H9 (cell line): Measurements from ENCODE around the gene SLC45A1. TPM values are rescaled to one million over a fixed set of nuclear protein-coding genes. Genes with fewer than 3 reads are reported as not detected.

Experiments
- DNase-seq: peaks from one replicate; pipeline ENCODE4 v3.0.0-alpha.2; 2017
- H2AFZ ChIP-seq: one replicate; pipeline ENCODE4 v1.6.1; 2013; ENCODE audit warnings: mild to moderate bottlenecking, low read length, control low read depth, moderate library complexity
- H2AK5ac ChIP-seq: 2 replicates; pipeline ENCODE4 v1.6.1; 2013; ENCODE audit warnings: low read length, control low read depth, mixed read lengths; ENCODE audit not compliant: insufficient read length
- H2BK120ac ChIP-seq: one replicate; pipeline ENCODE4 v1.6.1; 2013; ENCODE audit warnings: low read depth, mild to moderate bottlenecking, low read length, control low read depth, inconsistent platforms; ENCODE audit not compliant: poor library complexity, severe bottlenecking
- H2BK12ac ChIP-seq: 2 replicates; pipeline ENCODE4 v1.6.1; 2013; ENCODE audit warnings: low read length, control low read depth, mixed read lengths, low read depth; ENCODE audit not compliant: insufficient read length
- H2BK15ac ChIP-seq: 2 replicates; pipeline ENCODE4 v1.6.1; 2013; ENCODE audit warnings: low read depth, low read length, control low read depth
- H2BK20ac ChIP-seq: one replicate; pipeline ENCODE4 v1.6.1; 2013; ENCODE audit warnings: low read depth, mild to moderate bottlenecking, low read length, control low read depth, inconsistent platforms; ENCODE audit not compliant: poor library complexity, severe bottlenecking
- H2BK5ac ChIP-seq: 2 replicates; pipeline ENCODE4 v1.6.1; 2013; ENCODE audit warnings: low read length, control low read depth, mixed read lengths; ENCODE audit not compliant: insufficient read length
- H3K14ac ChIP-seq: 2 replicates; pipeline ENCODE4 v1.6.1; 2013; ENCODE audit warnings: low read length, control low read depth; ENCODE audit not compliant: insufficient read depth
- H3K18ac ChIP-seq: 2 replicates; pipeline ENCODE4 v1.6.1; 2013; ENCODE audit warnings: low read depth, mild to moderate bottlenecking, mixed read lengths, low read length, control low read depth; ENCODE audit not compliant: insufficient read length
- H3K23ac ChIP-seq: 2 replicates; pipeline ENCODE4 v1.6.1; 2013; ENCODE audit warnings: low read length, control low read depth, mixed read lengths, low read depth; ENCODE audit not compliant: insufficient read length
- H3K23me2 ChIP-seq: 2 replicates; pipeline ENCODE4 v1.6.1; 2013; ENCODE audit warnings: low read depth, mild to moderate bottlenecking, mixed read lengths, low read length, control low read depth; ENCODE audit not compliant: insufficient read length, poor library complexity, severe bottlenecking
- H3K27ac ChIP-seq: 2 replicates; pipeline ENCODE4 v1.5.1; 2013; ENCODE audit warnings: low read length, control low read depth, mixed read lengths, low read depth; ENCODE audit not compliant: insufficient read length
- H3K27me3 ChIP-seq: 2 replicates; pipeline ENCODE4 v1.6.1; 2013; ENCODE audit warnings: low read length, control low read depth, inconsistent platforms; ENCODE audit not compliant: insufficient read depth
- H3K4ac ChIP-seq: 2 replicates; pipeline ENCODE4 v1.6.1; 2013; ENCODE audit warnings: low read depth, mild to moderate bottlenecking, control low read depth, inconsistent platforms, low read length, moderate library complexity
- H3K4me1 ChIP-seq: 2 replicates; pipeline ENCODE4 v1.6.1; 2013; ENCODE audit warnings: low read length, control low read depth, inconsistent platforms; ENCODE audit not compliant: insufficient read depth
- H3K4me2 ChIP-seq: 2 replicates; pipeline ENCODE4 v1.6.1; 2013; ENCODE audit warnings: low read length, control low read depth, mixed read lengths; ENCODE audit not compliant: insufficient read length, insufficient read depth
- H3K56ac ChIP-seq: 2 replicates; pipeline ENCODE4 v1.6.1; 2013; ENCODE audit warnings: low read depth, mild to moderate bottlenecking, mixed read lengths, low read length, control low read depth; ENCODE audit not compliant: insufficient read length
- H3K79me1 ChIP-seq: 2 replicates; pipeline ENCODE4 v1.6.1; 2013; ENCODE audit warnings: low read depth, mild to moderate bottlenecking, moderate library complexity, low read length, control low read depth, inconsistent platforms; ENCODE audit not compliant: insufficient read depth, poor library complexity, severe bottlenecking
- H3K79me2 ChIP-seq: 2 replicates; pipeline ENCODE4 v1.6.1; 2013; ENCODE audit warnings: low read length, control low read depth, inconsistent platforms; ENCODE audit not compliant: insufficient read depth
- H3K9ac ChIP-seq: 2 replicates; pipeline ENCODE4 v1.6.1; 2013; ENCODE audit warnings: low read length, control low read depth, mixed read lengths; ENCODE audit not compliant: insufficient read length; ENCODE audit errors: extremely low read depth
- H3K9me3 ChIP-seq: one replicate; pipeline ENCODE4 v1.6.1; 2013; ENCODE audit warnings: low read depth, low read length, inconsistent platforms; ENCODE audit not compliant: control insufficient read depth
- H3T11ph ChIP-seq: one replicate; pipeline ENCODE4 v1.6.1; 2013; ENCODE audit warnings: mild to moderate bottlenecking, low read length, control low read depth, inconsistent platforms
- H4K20me1 ChIP-seq: one replicate; pipeline ENCODE4 v1.6.1; 2013; ENCODE audit not compliant: control insufficient read depth, insufficient read length, insufficient read depth
- H4K5ac ChIP-seq: 2 replicates; pipeline ENCODE4 v1.6.1; 2013; ENCODE audit warnings: low read depth, mild to moderate bottlenecking, mixed read lengths, low read length, control low read depth; ENCODE audit not compliant: insufficient read length
- H4K8ac ChIP-seq: replicated peaks from 2 replicates; pipeline ENCODE4 v1.6.1; 2013; ENCODE audit warnings: low read length, control low read depth, mixed read lengths, low read depth; ENCODE audit not compliant: insufficient read length
- H4K91ac ChIP-seq: 2 replicates; pipeline ENCODE4 v1.6.1; 2013; ENCODE audit warnings: low read depth, mild to moderate bottlenecking, moderate library complexity, mixed read lengths, low read length, control low read depth; ENCODE audit not compliant: insufficient read length
- H3K27ac Mint-ChIP-seq, 3 experiments: 2 replicates in 2 of 3; 3 replicates in 1 of 3; pipeline ENCODE4 v1.8.0; 2020 to 2021; ENCODE audit warnings: mixed read lengths in 3 of 3, mild to moderate bottlenecking in 1 of 3, moderate library complexity in 1 of 3
- H3K27me3 Mint-ChIP-seq: 2 replicates; pipeline ENCODE4 v1.8.0; 2021; ENCODE audit warnings: low read depth, mild to moderate bottlenecking, moderate library complexity, mixed read lengths
- H3K36me3 Mint-ChIP-seq, 3 experiments: 2 replicates in 2 of 3; 3 replicates in 1 of 3; pipeline ENCODE4 v1.8.0; 2020 to 2021; ENCODE audit warnings: low read depth in 3 of 3, mixed read lengths in 3 of 3; ENCODE audit not compliant: insufficient read depth in 1 of 3
- H3K4me1 Mint-ChIP-seq, 2 experiments: 2 replicates each; pipeline ENCODE4 v1.8.0; 2020; ENCODE audit warnings: mixed read lengths in 2 of 2
- H3K4me3 Mint-ChIP-seq, 2 experiments: 2 replicates in 1 of 2; 3 replicates in 1 of 2; pipeline ENCODE4 v1.8.0; 2020 to 2021; ENCODE audit warnings: mild to moderate bottlenecking in 2 of 2, mixed read lengths in 2 of 2, moderate library complexity in 1 of 2
- H3K9me3 Mint-ChIP-seq, 2 experiments: 2 replicates in 1 of 2; 3 replicates in 1 of 2; pipeline ENCODE4 v1.8.0; 2020; ENCODE audit warnings: mild to moderate bottlenecking in 2 of 2, mixed read lengths in 2 of 2, moderate library complexity in 1 of 2
- CTCF ChIP-seq: fragments of 200-600 bp; sonication (generic); conservative IDR thresholded peaks from 3 replicates; pipeline ENCODE4 v1.8.0; 2021; ENCODE audit warnings: antibody characterized with exemption, mild to moderate bottlenecking
- WGBS: extraction: QIAGEN DNeasy Blood & Tissue Kit; methylation state at CpG from one replicate; pipeline ENCODE4 v1.1.7; 2013; ENCODE audit warnings: missing lambda C conversion rate, low lambda C conversion rate, mixed read lengths; ENCODE audit not compliant: insufficient read length; ENCODE audit errors: extremely low coverage; 5-methylcytosine and 5-hydroxymethylcytosine counted together
- total RNA-seq: library from RNA; stranded (reverse); gene quantifications from 2 replicates; pipeline ENCODE4 v1.2.1, GENCODE V29; 2021

Gene SLC45A1
- total RNA-seq, 1 experiment from 2014 or later: 0.63 TPM

GRCh38 chr1:8315573-8316475 is 2.1 kb upstream of the SLC45A1 start:
- Histone ChIP-seq H2AFZ (no peak overlapping the region), H4K20me1 (no peaks in the 10 kb centered on the region), H2BK15ac (no peak overlapping the region), H3K27me3 (no peaks in the 10 kb centered on the region), H3K23me2 (peaks cover 10% of the 10 kb centered on the region), H3K14ac (no peak overlapping the region; the same call in 1 of the 2 replicates), H3K4me2 (no peak overlapping the region), H4K5ac (no peak overlapping the region), H3K79me2 (no peaks in the 10 kb centered on the region), H3K4me1 (peaks cover 4% of the 10 kb centered on the region; the same call in 1 of the 2 replicates), H3K56ac (no peak overlapping the region), H3K4ac (no peak overlapping the region), H3K18ac (no peak overlapping the region), H2BK12ac (no peak overlapping the region), H2BK120ac (no peak overlapping the region), H3K9ac (no peak overlapping the region), H4K91ac (no peak overlapping the region), H2BK5ac (no peak overlapping the region), H2AK5ac (no peak overlapping the region), H3K27ac (no peak overlapping the region), H3T11ph (no peak overlapping the region), H3K9me3 (no peaks in the 10 kb centered on the region), H3K79me1 (no peaks in the 10 kb centered on the region), H3K23ac (no peak overlapping the region), H4K8ac (no peak overlapping the region), H2BK20ac (no peak overlapping the region)
- Mint-ChIP-seq H3K9me3 (peaks cover 0 to 7% of the 10 kb centered on the region in 2 experiments; a peak in 3 of 5 replicates), H3K27me3 (peaks cover 47% of the 10 kb centered on the region), H3K4me1 (peaks cover 26 to 35% of the 10 kb centered on the region in 2 experiments), H3K4me3 (no peak overlapping the region; a peak in 2 of 5 replicates), H3K27ac (no peak overlapping the region), H3K36me3 (peaks cover 2 to 8% (median 5%) of the 10 kb centered on the region in 3 experiments; a peak in 4 of 7 replicates)
- peak; percentile 61 for DNase-seq
- WGBS: no CpG with 5 or more reads among the region's 14 CpGs
- TF ChIP-seq CTCF: peak; percentile 58
